Measurements from ENCODE around the gene KDM8.

Gene KDM8

DNA sequence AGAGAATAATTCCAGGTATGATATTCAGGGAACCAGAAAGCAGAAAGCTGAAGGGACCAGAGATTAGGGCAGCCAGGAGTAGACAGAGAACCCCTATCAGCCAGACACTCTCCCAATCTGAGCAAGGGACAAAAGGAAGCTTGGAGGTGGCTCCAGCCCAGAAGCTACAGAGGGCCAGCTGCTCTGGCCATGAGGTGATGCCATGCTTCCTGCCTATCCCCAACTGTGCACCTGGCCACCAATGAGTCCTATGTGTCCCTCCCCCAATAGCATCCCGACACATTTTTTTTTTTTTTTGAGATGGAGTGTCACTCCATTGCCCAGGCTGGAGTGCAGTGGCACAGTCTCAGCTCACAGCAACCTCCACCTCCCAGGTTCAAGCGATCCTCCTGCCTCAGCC lies 35.3 kb downstream of the KDM8 start:
- Histone ChIP-seq H3K9me3 (ENCODE audit: low read depth, low read length) (no peaks in the 10 kb centered on the region), H3K36me3 (ENCODE audit: insufficient read depth, low read length) (no peaks in the 10 kb centered on the region; the same call in 1 of the 2 replicates), H3K9ac (ENCODE audit: insufficient read length) (no peak overlapping the region), H3K4me3 (no peak overlapping the region), H3K27ac (no peak overlapping the region)
- TF ChIP-seq FOXP2 (optimal IDR thresholded peaks at IDR 0.05; ENCODE audit: control extremely low read depth, extremely low read length, insufficient read depth), result no peak
- no peak for TF ChIP-seq EZH2 (IDR thresholded peaks at IDR 0.05)
- TF ChIP-seq POLR2AphosphoS5 (IDR thresholded peaks at IDR 0.05; ENCODE audit: borderline replicate concordance, low read depth, low read length), result no peak
- no peak for DNase-seq (ENCODE audit: low read depth, low spot score)

DNA sequence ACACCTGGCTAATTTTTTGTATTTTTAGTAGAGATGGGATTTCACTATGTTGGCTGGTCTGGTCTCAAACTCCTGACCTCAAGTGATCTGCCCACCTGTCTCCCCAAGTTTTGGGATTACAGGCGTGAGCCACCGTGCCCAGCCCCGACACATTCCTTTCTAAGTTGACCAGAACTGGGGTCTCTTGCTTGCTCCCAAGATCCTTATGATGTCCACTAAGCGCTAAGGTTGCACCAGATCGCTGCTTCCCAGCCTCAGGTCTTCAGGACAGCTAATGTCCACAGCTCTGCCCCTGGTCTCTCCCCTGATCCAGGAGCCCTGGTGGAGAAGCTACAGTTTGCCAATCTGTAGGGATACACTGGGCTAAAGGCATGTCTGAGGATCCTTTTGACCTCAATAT lies 35.7 kb downstream of the KDM8 start:
- H3K9me3 ChIP-seq (ENCODE audit: low read depth, low read length), result no peaks in the 10 kb centered on the region
- H3K4me3 ChIP-seq, result no peak overlapping the region
- H3K9ac ChIP-seq (ENCODE audit: insufficient read length), result no peak overlapping the region
- DNase-seq (ENCODE audit: low read depth, low spot score), result no peak
- TF ChIP-seq FOXP2 (optimal IDR thresholded peaks at IDR 0.05; ENCODE audit: control extremely low read depth, extremely low read length, insufficient read depth), result no peak
- TF ChIP-seq EZH2 (IDR thresholded peaks at IDR 0.05), result no peak
- no peak for TF ChIP-seq POLR2AphosphoS5 (IDR thresholded peaks at IDR 0.05; ENCODE audit: borderline replicate concordance, low read depth, low read length)
- H3K36me3 ChIP-seq (ENCODE audit: insufficient read depth, low read length), result no peaks in the 10 kb centered on the region; the same call in 1 of the 2 replicates
- H3K27ac ChIP-seq, result no peak overlapping the region

DNA sequence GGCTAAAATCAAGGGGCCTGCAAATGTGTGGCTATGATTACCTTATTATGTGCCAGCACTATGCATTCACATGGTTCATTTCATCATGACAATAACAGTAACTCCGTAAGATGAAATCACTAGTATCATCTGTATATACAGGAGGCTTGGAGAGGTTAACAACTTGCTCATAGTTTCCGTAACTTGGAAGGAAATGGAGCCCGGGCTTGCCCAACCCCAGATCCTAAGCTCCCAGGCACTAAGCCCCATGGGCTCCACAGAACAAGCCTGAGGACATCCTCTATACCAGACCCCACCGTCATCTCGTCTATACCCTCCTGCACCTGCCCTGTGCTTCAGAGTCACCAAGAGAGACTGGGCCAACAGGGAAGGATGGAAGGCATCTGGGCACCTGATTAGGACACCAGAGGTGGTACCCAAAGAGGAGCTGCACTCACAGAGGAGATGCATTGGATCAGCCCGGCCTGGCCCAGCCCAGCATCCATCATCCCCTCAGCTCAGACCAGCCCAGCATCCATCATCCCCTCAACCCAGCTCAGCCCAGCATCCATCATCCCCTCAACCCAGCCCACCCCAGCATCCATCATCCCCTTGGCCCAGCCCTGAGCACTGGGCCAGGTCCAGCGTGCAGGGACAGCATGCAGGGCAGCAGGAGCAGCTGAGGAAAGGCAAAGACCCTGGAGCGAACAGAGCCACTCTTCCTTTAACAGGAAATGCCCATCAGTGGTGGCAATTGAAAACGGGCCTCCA lies 36.8 kb downstream of the KDM8 start:
- Histone ChIP-seq H3K9me3 (ENCODE audit: low read depth, low read length) (no peaks in the 10 kb centered on the region), H3K27ac (no peak overlapping the region), H3K4me3 (no peak overlapping the region), H3K36me3 (ENCODE audit: insufficient read depth, low read length) (no peaks in the 10 kb centered on the region; the same call in 1 of the 2 replicates), H3K9ac (ENCODE audit: insufficient read length) (no peak overlapping the region)
- DNase-seq (ENCODE audit: low read depth, low spot score), result no peak
- TF ChIP-seq POLR2AphosphoS5 (IDR thresholded peaks at IDR 0.05; ENCODE audit: borderline replicate concordance, low read depth, low read length) (no peak), FOXP2 (optimal IDR thresholded peaks at IDR 0.05; ENCODE audit: control extremely low read depth, extremely low read length, insufficient read depth) (no peak), EZH2 (IDR thresholded peaks at IDR 0.05) (no peak)

DNA sequence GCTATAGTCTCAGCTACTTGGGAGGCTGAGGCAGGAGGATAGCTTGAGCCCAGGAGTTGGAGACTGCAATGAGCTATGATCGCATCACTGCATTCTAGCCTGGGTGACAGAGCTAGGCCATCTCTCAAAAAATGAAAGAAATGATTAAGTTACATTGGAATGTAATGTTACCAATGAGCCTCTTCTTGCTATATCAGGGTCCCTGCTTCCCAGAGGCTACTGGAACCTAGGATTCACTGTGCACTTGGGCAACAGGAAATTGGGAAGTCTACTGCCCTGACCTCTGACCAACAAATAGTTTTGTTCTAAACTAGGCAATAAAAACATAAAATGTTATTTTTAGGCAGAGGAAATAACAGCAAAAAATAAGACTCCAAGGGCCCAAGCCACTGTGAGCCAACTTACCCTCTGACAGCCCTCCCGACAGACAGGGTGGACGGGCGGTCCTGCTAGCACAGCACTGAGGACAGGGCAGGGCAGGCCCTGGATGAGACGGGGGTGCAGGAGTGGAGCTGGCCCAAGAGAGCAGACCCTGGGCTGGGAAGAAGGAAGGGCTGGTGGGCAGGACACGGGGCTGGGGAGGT lies 37.7 kb downstream of the KDM8 start:
- DNase-seq (ENCODE audit: low read depth, low spot score), result no peak
- Histone ChIP-seq H3K27ac (no peak overlapping the region), H3K36me3 (ENCODE audit: insufficient read depth, low read length) (no peaks in the 10 kb centered on the region; the same call in 1 of the 2 replicates), H3K9me3 (ENCODE audit: low read depth, low read length) (no peaks in the 10 kb centered on the region), H3K9ac (ENCODE audit: insufficient read length) (no peak overlapping the region), H3K4me3 (no peak overlapping the region)
- TF ChIP-seq FOXP2 (optimal IDR thresholded peaks at IDR 0.05; ENCODE audit: control extremely low read depth, extremely low read length, insufficient read depth) (no peak), POLR2AphosphoS5 (IDR thresholded peaks at IDR 0.05; ENCODE audit: borderline replicate concordance, low read depth, low read length) (no peak), EZH2 (IDR thresholded peaks at IDR 0.05) (no peak)

DNA sequence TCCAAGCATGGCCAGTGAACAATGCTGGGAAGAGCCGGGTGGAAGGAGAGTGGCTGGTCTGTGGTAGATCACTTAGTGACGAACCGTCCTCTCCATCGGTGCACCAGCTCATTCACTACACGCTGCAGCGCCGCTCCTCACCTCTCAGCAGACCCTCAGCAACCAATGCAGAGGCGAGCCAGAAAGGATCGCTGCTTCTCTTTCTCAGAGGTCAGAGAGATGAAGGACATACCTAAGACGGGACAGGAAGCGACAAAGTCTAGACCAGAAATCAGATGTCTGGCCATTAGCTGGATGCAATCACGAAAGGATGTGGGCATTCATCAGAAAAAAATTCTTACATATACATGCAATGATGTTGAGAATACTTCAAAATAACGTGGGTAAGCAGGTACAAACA lies 38.3 kb downstream of the KDM8 start:
- Histone ChIP-seq H3K9ac (ENCODE audit: insufficient read length) (no peak overlapping the region), H3K36me3 (ENCODE audit: insufficient read depth, low read length) (no peaks in the 10 kb centered on the region; the same call in 1 of the 2 replicates), H3K4me3 (no peak overlapping the region), H3K27ac (no peak overlapping the region), H3K9me3 (ENCODE audit: low read depth, low read length) (no peaks in the 10 kb centered on the region)
- TF ChIP-seq EZH2 (IDR thresholded peaks at IDR 0.05), result no peak
- TF ChIP-seq POLR2AphosphoS5 (IDR thresholded peaks at IDR 0.05; ENCODE audit: borderline replicate concordance, low read depth, low read length), result no peak
- TF ChIP-seq FOXP2 (optimal IDR thresholded peaks at IDR 0.05; ENCODE audit: control extremely low read depth, extremely low read length, insufficient read depth), result no peak
- no peak for DNase-seq (ENCODE audit: low read depth, low spot score)

DNA sequence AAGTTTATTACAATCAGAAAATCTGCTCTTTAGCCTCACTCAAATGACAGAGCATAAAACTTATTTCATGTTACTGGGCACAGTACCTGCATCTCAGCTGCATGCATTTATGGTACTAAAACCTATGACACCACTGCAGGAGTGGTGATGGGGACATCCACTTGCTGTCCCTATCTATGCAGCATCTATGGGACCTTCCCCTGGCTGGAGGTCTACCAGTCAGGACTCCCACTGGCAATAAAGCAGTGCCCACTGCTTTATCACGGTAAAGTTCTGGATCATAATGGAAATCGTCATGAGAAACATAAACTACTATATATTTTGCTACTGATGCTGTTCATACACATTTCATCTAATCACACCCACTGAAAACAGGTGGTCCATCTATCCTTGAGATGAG lies 39.1 kb downstream of the KDM8 start:
- no peak overlapping the region for H3K27ac ChIP-seq
- no peak for DNase-seq (ENCODE audit: low read depth, low spot score)
- no peak overlapping the region for H3K9ac ChIP-seq (ENCODE audit: insufficient read length)
- no peaks in the 10 kb centered on the region for H3K9me3 ChIP-seq (ENCODE audit: low read depth, low read length)
- no peaks in the 10 kb centered on the region; the same call in 1 of the 2 replicates for H3K36me3 ChIP-seq (ENCODE audit: insufficient read depth, low read length)
- TF ChIP-seq EZH2 (IDR thresholded peaks at IDR 0.05) (no peak), FOXP2 (optimal IDR thresholded peaks at IDR 0.05; ENCODE audit: control extremely low read depth, extremely low read length, insufficient read depth) (no peak), POLR2AphosphoS5 (IDR thresholded peaks at IDR 0.05; ENCODE audit: borderline replicate concordance, low read depth, low read length) (no peak)
- peak overlapping the region; percentile 71 for H3K4me3 ChIP-seq

DNA sequence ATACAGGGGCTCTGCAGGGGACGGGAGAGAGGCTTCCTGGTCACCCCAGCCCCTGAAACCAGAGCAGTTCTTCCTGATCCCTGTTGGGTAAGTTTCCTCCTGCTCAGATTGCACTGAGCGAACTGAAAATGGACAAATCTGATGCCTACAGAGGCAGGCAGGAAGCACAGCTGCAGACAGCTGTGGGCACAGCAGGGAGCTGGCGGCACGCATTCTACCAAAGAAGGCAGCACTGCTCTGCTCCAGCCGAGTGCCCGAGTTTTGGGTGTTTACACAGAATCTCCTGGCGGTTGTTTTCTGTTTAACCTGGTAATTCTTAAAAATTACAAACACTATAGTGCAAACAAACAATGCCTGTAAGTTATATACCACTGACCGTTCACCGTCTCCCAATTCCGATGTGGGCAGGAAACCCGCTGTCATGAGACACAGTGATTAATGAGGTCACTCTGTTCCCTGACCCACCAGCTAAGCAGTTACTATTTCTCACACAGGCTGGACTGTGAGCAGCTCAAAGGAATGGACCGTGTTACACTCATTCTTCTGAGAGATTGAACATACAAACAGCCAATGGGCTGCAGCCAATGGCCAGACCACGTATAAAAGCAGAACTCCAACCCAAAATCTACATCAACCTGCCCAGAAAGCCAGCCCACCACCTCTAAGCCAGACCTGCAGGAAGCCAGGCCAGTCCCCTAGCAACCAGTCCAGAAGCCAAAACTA lies 39.7 kb downstream of the KDM8 start:
- peak overlapping the region; percentile 32 for H3K9ac ChIP-seq (ENCODE audit: insufficient read length)

More for the DNA sequence above, 39.7 kb downstream of the KDM8 start:
- no peak for TF ChIP-seq EZH2 (IDR thresholded peaks at IDR 0.05)
- TF ChIP-seq POLR2AphosphoS5 (IDR thresholded peaks at IDR 0.05; ENCODE audit: borderline replicate concordance, low read depth, low read length), result no peak
- no peak for TF ChIP-seq FOXP2 (optimal IDR thresholded peaks at IDR 0.05; ENCODE audit: control extremely low read depth, extremely low read length, insufficient read depth)
- Histone ChIP-seq H3K4me3 (peak overlapping the region; percentile 71), H3K36me3 (ENCODE audit: insufficient read depth, low read length) (no peaks in the 10 kb centered on the region; the same call in 1 of the 2 replicates), H3K9me3 (ENCODE audit: low read depth, low read length) (no peaks in the 10 kb centered on the region), H3K27ac (0 out of 2 replicates have a peak overlapping the region, but pooled peaks have one; percentile 31)
- no peak for DNase-seq (ENCODE audit: low read depth, low spot score)
